ENCODE measurements around the gene IPCEF1. TPM values are rescaled to one million over a fixed set of nuclear protein-coding genes. Genes with fewer than 3 reads are reported as not detected.

The IPCEF1 gene
- total RNA-seq, 2 experiments from 2014 or later: 23.6 to 24.3 TPM

DNA sequence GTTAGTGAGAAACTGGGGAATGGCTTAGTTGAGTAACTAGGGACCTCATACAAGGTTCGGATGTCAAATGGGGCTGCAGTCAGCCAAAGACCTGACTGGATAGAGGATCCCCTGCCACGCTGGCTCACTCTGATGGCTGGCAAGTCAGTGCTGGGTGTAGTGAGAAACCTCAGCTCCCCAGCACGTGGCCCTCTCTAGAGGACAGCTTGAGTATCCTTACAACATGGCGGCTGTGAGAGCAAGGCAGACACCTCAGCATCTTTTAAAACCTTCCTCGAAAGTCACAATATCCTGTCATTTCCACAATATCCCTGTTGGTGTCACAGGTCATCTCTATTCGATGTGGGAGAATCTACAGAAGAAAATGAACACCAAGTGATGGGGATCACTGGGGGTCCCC is 26.7 kb upstream of the IPCEF1 start:
- Mint-ChIP-seq H3K9me3 (peaks cover 3% of the 10 kb centered on the region), H3K27me3 (peaks cover 5% of the 10 kb centered on the region), H3K4me1 (ENCODE audit: low read depth) (no peaks in the 10 kb centered on the region), H3K27ac (no peak overlapping the region), H3K36me3 (ENCODE audit: low read depth) (no peaks in the 10 kb centered on the region), H3K4me3 (no peak overlapping the region)
- DNase-seq (no peak), ATAC-seq (no peak)
- intact Hi-C loops (cut with micrococcal nuclease): no loop called here
- ChIA-PET CTCF (interaction anchor here (1.2 kb wide), 1 partner anchor 12 kb away, joined by 4 read pairs; no protein-coding TSS in a partner anchor), POLR2A (no interaction called here)
- TF ChIP-seq, protein P1, sequence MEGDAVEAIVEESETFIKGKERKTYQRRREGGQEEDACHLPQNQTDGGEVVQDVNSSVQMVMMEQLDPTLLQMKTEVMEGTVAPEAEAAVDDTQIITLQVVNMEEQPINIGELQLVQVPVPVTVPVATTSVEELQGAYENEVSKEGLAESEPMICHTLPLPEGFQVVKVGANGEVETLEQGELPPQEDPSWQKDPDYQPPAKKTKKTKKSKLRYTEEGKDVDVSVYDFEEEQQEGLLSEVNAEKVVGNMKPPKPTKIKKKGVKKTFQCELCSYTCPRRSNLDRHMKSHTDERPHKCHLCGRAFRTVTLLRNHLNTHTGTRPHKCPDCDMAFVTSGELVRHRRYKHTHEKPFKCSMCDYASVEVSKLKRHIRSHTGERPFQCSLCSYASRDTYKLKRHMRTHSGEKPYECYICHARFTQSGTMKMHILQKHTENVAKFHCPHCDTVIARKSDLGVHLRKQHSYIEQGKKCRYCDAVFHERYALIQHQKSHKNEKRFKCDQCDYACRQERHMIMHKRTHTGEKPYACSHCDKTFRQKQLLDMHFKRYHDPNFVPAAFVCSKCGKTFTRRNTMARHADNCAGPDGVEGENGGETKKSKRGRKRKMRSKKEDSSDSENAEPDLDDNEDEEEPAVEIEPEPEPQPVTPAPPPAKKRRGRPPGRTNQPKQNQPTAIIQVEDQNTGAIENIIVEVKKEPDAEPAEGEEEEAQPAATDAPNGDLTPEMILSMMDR (IDR thresholded peaks at IDR 0.05): no peak

DNA sequence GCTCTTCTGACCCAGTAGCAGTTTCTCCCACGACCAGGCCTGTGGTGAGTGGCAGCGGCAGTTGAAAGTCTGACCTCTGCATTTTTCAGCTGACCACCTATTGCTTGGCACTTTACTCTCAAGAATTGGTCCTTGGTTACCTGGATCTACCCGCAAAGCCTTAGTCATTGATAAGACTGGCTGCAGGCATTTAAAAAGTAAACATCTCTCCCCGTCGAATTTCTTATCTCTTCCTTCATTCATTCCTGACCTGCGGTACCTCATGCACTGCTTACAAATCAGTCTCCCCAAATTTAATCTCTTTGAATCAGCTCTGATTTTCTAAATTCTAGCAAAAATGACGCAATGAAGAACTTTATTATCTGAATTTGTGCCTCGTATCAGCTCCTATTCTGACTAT is 26.1 kb upstream of the IPCEF1 start:
- no peak overlapping the region for H3K4me3 Mint-ChIP-seq
- H3K4me1 Mint-ChIP-seq (ENCODE audit: low read depth): no peaks in the 10 kb centered on the region
- peaks cover 4% of the 10 kb centered on the region for H3K27me3 Mint-ChIP-seq
- intact Hi-C loops (cut with micrococcal nuclease): no loop called here
- POLR2A ChIA-PET: no interaction called here
- DNase-seq (no peak), ATAC-seq (no peak)
- CTCF ChIA-PET: no interaction called here
- no peak overlapping the region for H3K27ac Mint-ChIP-seq
- H3K9me3 Mint-ChIP-seq: peaks cover 3% of the 10 kb centered on the region
- H3K36me3 Mint-ChIP-seq (ENCODE audit: low read depth): no peaks in the 10 kb centered on the region
- TF ChIP-seq, protein P1 (IDR thresholded peaks at IDR 0.05): no peak

DNA sequence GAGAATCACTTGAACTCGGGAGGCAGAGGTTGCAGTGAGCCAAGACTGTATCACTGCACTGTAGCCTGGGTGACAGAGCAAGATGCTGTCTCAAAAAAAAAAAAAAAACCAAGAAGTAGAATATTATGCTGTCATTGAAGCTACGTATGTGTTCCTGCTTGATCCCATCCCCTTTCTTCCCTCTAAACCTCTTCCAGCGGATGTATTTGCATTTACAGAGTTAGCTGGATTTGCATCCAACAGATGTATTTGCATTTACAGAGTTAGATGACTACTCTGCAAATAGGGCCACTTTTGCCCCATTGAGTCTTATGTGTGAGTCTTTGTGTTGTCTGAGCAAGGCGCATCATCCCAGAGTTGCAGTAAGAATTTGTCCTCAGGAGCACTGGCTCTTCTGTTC is 24.9 kb upstream of the IPCEF1 start:
- Mint-ChIP-seq H3K9me3 (peaks cover 3% of the 10 kb centered on the region), H3K4me3 (no peak overlapping the region), H3K27ac (no peak overlapping the region), H3K4me1 (ENCODE audit: low read depth) (no peaks in the 10 kb centered on the region), H3K27me3 (peaks cover 4% of the 10 kb centered on the region), H3K36me3 (ENCODE audit: low read depth) (no peaks in the 10 kb centered on the region)
- no peak for DNase-seq
- CTCF ChIA-PET: no interaction called here
- POLR2A ChIA-PET: no interaction called here
- intact Hi-C loops (cut with micrococcal nuclease): no loop called here
- no peak for ATAC-seq
- TF ChIP-seq, protein P1 (IDR thresholded peaks at IDR 0.05): no peak

DNA sequence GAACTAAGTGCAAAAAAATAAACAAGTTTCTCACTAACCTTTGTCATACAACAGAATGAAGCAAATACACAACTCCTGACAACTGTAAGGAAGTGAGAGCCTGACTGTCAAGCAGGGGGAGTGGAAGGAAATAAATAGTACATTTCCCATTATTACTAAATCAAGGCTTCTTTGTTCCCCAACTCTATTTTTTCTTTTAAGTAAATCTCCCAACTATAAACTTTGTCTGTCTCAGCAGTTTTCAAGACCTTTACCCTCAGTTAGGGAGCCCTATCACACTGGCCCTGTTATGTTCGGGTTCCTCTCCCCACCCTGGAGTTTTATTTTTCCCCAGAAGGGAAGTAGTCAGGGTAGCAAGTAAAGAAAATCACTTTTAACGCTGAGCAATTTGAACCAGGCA is 24.1 kb upstream of the IPCEF1 start:
- Mint-ChIP-seq H3K4me3 (no peak overlapping the region), H3K4me1 (ENCODE audit: low read depth) (no peaks in the 10 kb centered on the region), H3K27me3 (peaks cover 2% of the 10 kb centered on the region), H3K9me3 (peaks cover 3% of the 10 kb centered on the region), H3K36me3 (ENCODE audit: low read depth) (no peaks in the 10 kb centered on the region), H3K27ac (no peak overlapping the region)
- TF ChIP-seq, protein P1 (IDR thresholded peaks at IDR 0.05): no peak
- CTCF ChIA-PET: no interaction called here
- ATAC-seq: no peak
- POLR2A ChIA-PET: no interaction called here
- intact Hi-C loops (cut with micrococcal nuclease): no loop called here
- DNase-seq: no peak

DNA sequence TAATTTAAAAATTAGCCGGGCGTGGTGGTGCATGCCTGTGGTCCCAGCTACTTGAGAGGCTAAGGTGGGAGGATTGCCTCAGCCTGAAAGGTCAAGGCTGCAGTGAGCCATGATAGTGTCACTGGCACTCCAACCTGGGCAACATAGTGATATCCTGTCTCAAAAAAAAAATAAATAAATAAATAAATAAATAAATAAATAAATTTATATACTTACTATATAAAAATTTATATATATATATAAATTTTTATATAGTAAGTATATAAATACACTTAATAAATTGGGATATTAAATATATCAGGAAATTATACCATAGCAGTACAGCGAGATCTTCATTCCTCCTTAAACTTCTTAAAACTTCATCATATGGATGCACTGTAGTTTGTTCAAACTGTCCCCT is 23.0 kb upstream of the IPCEF1 start:
- no peaks in the 10 kb centered on the region for H3K36me3 Mint-ChIP-seq (ENCODE audit: low read depth)
- H3K9me3 Mint-ChIP-seq: peaks cover 3% of the 10 kb centered on the region
- intact Hi-C loops (cut with micrococcal nuclease): no loop called here
- no peak overlapping the region for H3K4me3 Mint-ChIP-seq
- H3K27me3 Mint-ChIP-seq: no peaks in the 10 kb centered on the region
- TF ChIP-seq, protein P1 (IDR thresholded peaks at IDR 0.05): no peak
- H3K4me1 Mint-ChIP-seq (ENCODE audit: low read depth): no peaks in the 10 kb centered on the region
- DNase-seq (no peak), ATAC-seq (no peak)
- POLR2A ChIA-PET: no interaction called here
- no peak overlapping the region for H3K27ac Mint-ChIP-seq
- CTCF ChIA-PET: no interaction called here

Measured in activated CD8-positive, alpha-beta T cell treated with anti-CD3 and anti-CD28 coated beads for 36 hours (primary cell).